HUES6 (cell line): ENCODE data around the gene HOXA6.

ENCODE experiments used
- H3K27ac ChIP-seq: 2 replicates; pipeline ENCODE4 v1.7.0; 2013; ENCODE audit warnings: low read depth, mild to moderate bottlenecking, low read length, inconsistent platforms
- H3K27me3 ChIP-seq: 2 replicates; pipeline ENCODE4 v1.6.1; 2013; ENCODE audit warnings: low read length; ENCODE audit not compliant: control insufficient read depth, insufficient read depth
- H3K36me3 ChIP-seq: 2 replicates; pipeline ENCODE4 v1.6.1; 2013; ENCODE audit warnings: low read length; ENCODE audit not compliant: control insufficient read depth, insufficient read depth
- H3K4me1 ChIP-seq: 2 replicates; pipeline ENCODE4 v1.6.1; 2013; ENCODE audit warnings: low read length; ENCODE audit not compliant: control insufficient read depth, insufficient read depth
- H3K4me3 ChIP-seq: 2 replicates; pipeline ENCODE4 v1.5.1; 2013; ENCODE audit warnings: low read depth, low read length
- H3K9ac ChIP-seq: one replicate; pipeline ENCODE4 v1.6.1; 2013; ENCODE audit warnings: mild to moderate bottlenecking, low read length
- H3K9me3 ChIP-seq: 2 replicates; pipeline ENCODE4 v1.6.1; 2013; ENCODE audit warnings: low read depth, low read length; ENCODE audit not compliant: control insufficient read depth, insufficient read depth

HOXA6 gene

DNA sequence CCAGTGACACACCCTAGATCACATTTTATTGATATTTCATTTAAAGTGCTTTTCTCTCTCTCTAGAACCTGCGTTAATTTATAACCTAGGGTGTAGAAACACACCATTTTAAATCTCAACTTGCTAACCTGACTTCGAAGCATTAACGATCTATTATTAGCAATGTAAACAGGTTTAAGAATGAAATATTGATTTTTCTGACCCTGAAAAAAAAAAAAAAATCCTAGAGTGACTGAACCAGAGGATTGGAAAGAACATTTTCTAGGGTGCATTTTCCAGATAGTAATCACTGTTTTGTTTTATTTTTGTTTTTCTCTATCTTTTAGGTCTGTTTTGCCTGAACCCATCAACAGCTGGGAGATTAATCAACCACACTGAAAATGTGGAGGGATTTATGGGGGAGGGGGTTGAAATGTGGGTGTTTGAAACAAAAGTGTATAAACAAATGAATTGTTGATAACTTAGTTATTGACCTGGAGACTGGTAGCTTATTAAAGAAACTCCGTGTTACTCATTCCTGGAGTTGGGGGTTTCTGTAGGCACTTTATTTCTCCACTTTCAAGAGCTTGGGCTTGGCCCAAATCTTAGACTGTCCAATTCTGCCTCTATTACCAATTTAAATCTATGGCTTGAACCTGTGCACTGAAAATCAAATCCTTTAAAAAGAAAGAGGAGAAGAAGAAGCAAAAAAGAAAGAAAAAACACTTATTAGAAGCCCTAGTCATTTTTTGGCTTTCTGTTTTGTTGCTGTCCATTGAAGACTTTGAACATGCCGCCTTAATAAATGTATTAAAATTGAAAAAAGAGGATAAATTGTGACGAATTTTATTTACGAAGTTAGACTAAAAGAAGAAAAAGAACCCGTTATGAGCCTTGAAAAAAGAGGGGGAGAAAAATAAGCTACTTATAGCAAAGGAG is 47.9 kb downstream of the HOXA6 start:
- Histone ChIP-seq H3K4me1 (peaks cover 42% of the 10 kb centered on the region), H3K4me3 (peak overlapping the region; percentile 77), H3K9me3 (no peaks in the 10 kb centered on the region), H3K27me3 (peaks cover 100% of the 10 kb centered on the region), H3K27ac (no peak overlapping the region), H3K9ac (peak overlapping the region; percentile 86), H3K36me3 (no peaks in the 10 kb centered on the region)

DNA sequence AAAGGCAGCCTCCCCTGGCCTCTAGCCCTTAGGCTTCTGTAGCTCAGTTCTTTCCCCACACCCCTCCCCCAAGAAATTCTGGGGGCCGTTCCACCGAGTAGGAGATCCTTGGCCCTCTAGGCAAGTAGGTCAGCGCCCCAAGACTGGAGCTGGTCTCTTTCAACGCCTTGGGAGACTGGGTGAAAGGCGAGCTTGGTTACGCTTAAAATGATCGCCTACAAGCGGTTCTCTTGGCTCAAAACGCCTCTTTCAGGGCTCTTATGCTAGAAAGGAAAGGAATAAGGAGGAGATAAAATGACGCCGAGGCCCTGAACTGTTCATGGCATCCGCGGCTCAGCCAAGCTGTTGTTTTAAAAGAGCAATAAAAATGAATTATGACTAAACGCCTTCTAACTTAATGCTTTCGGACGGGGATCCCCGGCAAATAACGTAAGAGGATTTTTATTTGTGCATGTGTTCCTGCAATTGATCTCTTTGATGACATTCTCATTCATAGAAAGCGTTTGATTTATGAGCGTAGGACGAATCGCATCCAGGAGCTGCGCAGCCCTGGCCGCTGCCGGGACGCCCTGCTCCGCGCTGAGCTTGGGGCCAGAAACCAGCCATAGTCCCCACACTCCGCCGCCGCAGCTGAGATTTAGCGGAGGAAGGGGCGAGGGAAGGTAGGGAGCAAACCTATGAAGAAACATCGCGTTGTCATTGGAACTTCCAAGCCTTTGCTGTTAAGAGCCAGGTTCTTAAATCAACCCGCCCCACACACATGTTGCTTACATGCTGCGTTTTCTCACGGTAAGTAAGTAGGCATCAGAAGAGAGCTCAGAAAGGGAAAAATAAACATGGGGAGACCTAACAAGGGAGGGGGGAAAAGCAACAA is 48.8 kb downstream of the HOXA6 start:
- Histone ChIP-seq H3K9ac (peak overlapping the region; percentile 86), H3K27me3 (peaks cover 100% of the 10 kb centered on the region), H3K27ac (no peak overlapping the region), H3K4me3 (peak overlapping the region; percentile 77), H3K4me1 (peaks cover 50% of the 10 kb centered on the region), H3K36me3 (no peaks in the 10 kb centered on the region), H3K9me3 (no peaks in the 10 kb centered on the region)

DNA sequence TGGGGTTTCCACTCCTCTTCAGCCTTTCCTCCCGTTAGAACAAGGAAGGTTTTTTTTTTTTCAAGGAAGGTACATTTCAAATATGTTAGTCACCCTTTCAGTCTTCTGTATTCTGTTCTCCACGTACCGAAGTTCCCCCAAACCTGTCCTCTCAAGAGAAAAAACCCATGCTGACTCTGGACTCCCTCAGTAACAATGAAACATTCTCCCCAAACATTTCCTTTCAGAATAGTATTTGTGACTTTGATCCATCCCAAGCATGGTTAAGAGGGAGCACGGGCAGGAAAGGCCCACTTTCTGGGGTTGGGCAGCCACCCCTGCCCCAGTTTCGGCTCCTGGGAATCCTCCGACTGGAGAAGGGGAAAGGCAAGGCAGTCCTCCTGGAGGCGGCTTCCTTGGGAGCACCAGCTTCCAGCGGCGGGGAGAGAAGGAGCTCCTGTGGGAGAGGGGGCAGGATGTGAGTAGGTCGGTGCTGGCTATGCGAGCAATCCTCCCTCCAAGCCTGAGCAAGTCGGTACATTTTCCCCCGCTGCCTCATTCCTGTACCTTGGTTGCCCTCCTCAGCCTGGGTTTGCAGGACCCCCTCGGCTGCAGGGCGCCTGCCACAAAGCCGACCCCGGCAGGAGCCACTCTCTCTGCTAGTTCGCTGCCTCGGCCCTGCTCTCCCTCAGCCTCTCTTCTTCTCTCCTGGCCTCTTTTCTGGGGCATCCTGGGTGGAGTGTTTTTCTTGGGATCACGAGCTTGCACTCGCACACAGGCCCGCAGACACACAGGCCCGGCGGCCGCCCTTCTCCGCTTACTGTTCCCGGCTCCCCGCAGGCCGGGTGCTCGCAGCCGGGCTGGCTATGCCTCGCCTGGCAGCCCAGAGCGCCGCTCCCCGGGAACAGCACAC is 49.6 kb downstream of the HOXA6 start:
- Histone ChIP-seq H3K36me3 (no peaks in the 10 kb centered on the region), H3K9me3 (no peaks in the 10 kb centered on the region), H3K27ac (no peak overlapping the region), H3K9ac (peak overlapping the region; percentile 86), H3K4me3 (peak overlapping the region; percentile 77), H3K27me3 (peaks cover 100% of the 10 kb centered on the region), H3K4me1 (peaks cover 55% of the 10 kb centered on the region)

DNA sequence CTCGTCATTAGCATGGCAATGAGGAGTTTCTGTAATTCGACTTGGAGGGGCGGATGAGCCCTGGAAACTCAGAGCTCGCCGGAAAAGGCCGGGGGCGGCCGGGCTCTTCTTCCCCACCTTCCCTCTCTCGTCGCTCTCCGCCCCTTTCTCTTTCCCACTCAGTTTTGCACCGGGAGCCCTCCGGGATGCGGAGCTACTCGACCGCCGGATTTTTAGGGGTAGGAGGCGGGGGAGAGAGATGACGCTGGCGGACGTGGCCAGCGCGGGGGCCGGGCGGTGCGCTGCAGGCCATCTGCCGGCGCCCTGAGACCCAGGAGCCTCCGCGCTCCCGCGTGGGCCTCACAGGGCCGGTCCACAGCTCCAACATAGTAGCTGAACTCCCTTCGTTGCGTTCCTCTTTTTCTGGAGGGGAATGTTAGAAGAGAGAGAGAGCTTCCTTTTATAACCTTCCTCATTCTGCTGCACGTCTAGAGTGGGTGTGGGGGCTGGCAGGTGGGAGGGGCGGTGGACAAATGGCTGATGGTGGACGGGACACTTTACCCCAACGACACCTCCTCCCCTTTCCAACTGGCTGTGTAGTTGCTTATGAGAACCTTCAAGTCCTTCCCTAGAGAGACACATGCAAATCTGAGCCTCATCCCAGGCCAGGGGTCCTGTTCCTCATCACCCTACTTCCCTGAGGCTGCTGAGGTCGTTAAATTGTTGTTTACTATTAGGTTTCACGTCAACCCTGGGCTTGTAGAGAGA is 50.6 kb downstream of the HOXA6 start:
- peak overlapping the region; percentile 22; the same call in 1 of the 2 replicates for H3K27ac ChIP-seq
- peak overlapping the region; percentile 77 for H3K4me3 ChIP-seq
- H3K9ac ChIP-seq: peak overlapping the region; percentile 86
- peaks cover 100% of the 10 kb centered on the region for H3K27me3 ChIP-seq
- H3K36me3 ChIP-seq: no peaks in the 10 kb centered on the region
- H3K9me3 ChIP-seq: no peaks in the 10 kb centered on the region
- H3K4me1 ChIP-seq: peaks cover 59% of the 10 kb centered on the region

DNA sequence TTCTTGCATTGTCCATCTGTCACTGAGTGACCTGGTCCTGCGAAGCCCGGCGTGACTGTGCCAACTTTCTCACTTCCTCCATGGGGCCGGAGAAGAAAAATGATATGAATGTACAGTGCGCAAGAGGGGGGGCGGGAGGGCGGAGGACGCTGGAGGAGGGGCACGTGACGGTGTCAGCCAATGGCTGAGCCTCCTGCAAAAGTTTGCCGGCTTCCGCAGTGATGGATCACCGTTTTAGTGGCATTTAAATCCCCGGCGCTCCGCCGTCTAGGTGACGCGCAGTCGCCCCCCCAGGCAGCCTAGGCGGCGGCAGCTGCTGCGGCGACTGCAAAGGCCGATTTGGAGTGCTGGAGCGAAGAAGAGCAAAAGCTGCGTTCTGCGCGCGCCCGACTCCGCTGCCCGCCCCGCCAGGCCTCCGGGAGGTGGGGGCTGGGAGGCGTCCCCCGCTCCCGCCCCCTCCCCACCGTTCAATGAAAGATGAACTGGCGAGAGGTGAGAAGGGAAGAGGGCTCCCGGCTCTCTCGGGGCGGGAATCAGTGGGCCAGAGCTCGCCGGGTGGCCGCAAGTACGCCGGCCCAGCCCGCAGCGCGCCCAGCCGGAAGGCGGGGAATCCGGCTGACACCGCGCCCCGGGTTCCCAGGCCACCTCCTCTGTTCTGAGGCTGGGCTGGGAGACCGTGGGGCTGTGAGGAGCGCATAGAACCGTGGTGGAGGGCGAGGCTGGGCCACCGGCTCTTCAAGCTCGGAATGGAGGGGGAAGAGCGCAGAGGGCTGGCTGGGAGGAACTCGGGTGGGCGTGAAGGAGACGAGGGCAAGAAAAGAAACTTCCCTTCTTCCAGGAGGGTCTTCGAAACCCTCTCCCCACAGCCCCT is 51.4 kb downstream of the HOXA6 start, which contains the start of gene HOXA1:
HOXA1 (minus strand) TSS at position 104 of the 871 bp plus-strand sequence; CDS start at position 16, 88 bp downstream.
- peak within 1 kb of the TSS; percentile 22; the same call in 1 of the 2 replicates for H3K27ac ChIP-seq
- no peaks in the 10 kb centered on the region for H3K36me3 ChIP-seq
- peaks cover 99% of the 10 kb centered on the region for H3K27me3 ChIP-seq
- H3K4me1 ChIP-seq: peaks cover 58% of the 10 kb centered on the region
- H3K9me3 ChIP-seq: no peaks in the 10 kb centered on the region
- peak within 1 kb of the TSS; percentile 86 for H3K9ac ChIP-seq
- H3K4me3 ChIP-seq: peak within 1 kb of the TSS; percentile 77
